Measurements from ENCODE around the gene ADGRA3. TPM values are rescaled to one million over a fixed set of nuclear protein-coding genes. Genes with fewer than 3 reads are reported as not detected.

ADGRA3 gene
- total and polyA plus RNA-seq, 2 donors (not counting 3 experiments of a cell fraction or from before 2014, with no cell fraction given) = 17.2 to 36.2 TPM

DNA sequence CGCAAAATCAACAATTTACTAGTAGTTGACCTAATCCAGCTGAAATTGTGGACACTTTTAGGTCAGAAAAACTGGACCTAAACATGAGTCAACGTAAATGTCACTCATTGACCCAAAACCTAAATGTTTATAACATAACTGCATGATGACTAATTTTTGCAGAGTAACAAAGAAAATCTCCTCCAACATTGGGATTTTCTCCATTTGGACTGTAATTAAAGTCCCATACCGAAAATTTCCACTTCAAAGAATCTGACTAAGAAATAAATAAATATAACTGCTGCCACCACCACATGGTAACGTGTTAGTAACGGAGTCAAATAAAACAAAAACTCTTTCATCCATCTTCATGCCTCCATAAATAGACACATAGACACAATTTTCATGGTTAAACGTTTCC, 1.9 kb downstream of the ADGRA3 start:
- peak overlapping the region; percentile 99 for H3K4me2 ChIP-seq (ENCODE audit: insufficient read depth, low read length)

GRCh38 chr4:22512306-22512705, 3.6 kb downstream of the ADGRA3 start:
- ChIA-PET POLR2A (no interaction called here), CTCF (no interaction called here)
- H3K36me3 ChIP-seq (ENCODE audit: control insufficient read depth in 2 of 2, extremely low read depth in 1 of 2, insufficient read depth in 2 of 2, low read length in 2 of 2) = no peaks in the 10 kb centered on the region
- H3K27ac ChIP-seq (ENCODE audit: insufficient read depth, low read depth, low read length) = no peak overlapping the region
- no peaks in the 10 kb centered on the region for H3K9me1 ChIP-seq (replicated peaks; ENCODE audit: control insufficient read depth, extremely low read depth, insufficient read depth, low read length)
- no peaks in the 10 kb centered on the region for H3K9me3 ChIP-seq (replicated peaks; ENCODE audit: control insufficient read depth, insufficient read depth, low read length)
- no peak overlapping the region for H3K9ac ChIP-seq (replicated peaks; ENCODE audit: extremely low read depth, insufficient read depth, low read length)
- H2AFZ ChIP-seq (ENCODE audit: low read depth, low read length) = no peak overlapping the region
- intact Hi-C loops (cut with micrococcal nuclease) (no loop called here), dilution Hi-C loops (cut with MboI; ENCODE audit: extremely low pct_ligation_motif_present, low sequenced_read_pairs) (no loop called here)
- H3K4me1 ChIP-seq (ENCODE audit: control insufficient read depth, extremely low read depth, insufficient read depth, low read length) = peaks cover 17% of the 10 kb centered on the region
- H3K4me2 ChIP-seq (ENCODE audit: insufficient read depth, low read length) = no peak overlapping the region
- H4K20me1 ChIP-seq (replicated peaks; ENCODE audit: control insufficient read depth, extremely low read depth, insufficient read depth, low read length) = no peaks in the 10 kb centered on the region
- DNase-seq (ENCODE audit: low read depth, low spot score) = no peak
- H3K27me3 ChIP-seq (ENCODE audit: control insufficient read depth in 2 of 2, insufficient read depth in 2 of 2, low read length in 2 of 2) = no peaks in the 10 kb centered on the region
- BruUV-seq (replicated peaks) = no TSS peak
- H3K79me2 ChIP-seq (ENCODE audit: control insufficient read depth, insufficient read depth, low read length) = peaks cover 63% of the 10 kb centered on the region
- FAIRE-seq = peak; percentile 37
- H3K4me3 ChIP-seq (replicated peaks in 1 of 3; ENCODE audit: insufficient read depth in 1 of 3, low read depth in 1 of 3, low read length in 3 of 3) = no peak overlapping the region
- no peak for TF ChIP-seq MAX (IDR thresholded peaks at IDR 0.05; ENCODE audit: insufficient read depth, insufficient read length)
- TF ChIP-seq POLR2AphosphoS5 (IDR thresholded peaks at IDR 0.05; ENCODE audit: insufficient read depth, low read depth, low read length) = no peak
- no peak for TF ChIP-seq EZH2 (IDR thresholded peaks at IDR 0.05; ENCODE audit: borderline replicate concordance, low read depth, low read length, severe bottlenecking)
- no peak for TF ChIP-seq JUN (IDR thresholded peaks at IDR 0.05; ENCODE audit: borderline replicate concordance, insufficient read depth, insufficient read length, low read depth)
- no peak for TF ChIP-seq FOS (IDR thresholded peaks at IDR 0.05; ENCODE audit: borderline replicate concordance, insufficient read depth, low read length)
- no peak for TF ChIP-seq MYC (IDR thresholded peaks at IDR 0.05; ENCODE audit: low read depth, low read length)
- no peak for TF ChIP-seq GATA2 (IDR thresholded peaks at IDR 0.05; ENCODE audit: insufficient read depth, insufficient read length, low read depth, low read length)
- TF ChIP-seq POLR2A (IDR thresholded peaks at IDR 0.05; ENCODE audit: low read depth, low read length) = no peak
- TF ChIP-seq CTCF (IDR thresholded peaks at IDR 0.05; ENCODE audit: extremely low read depth in 1 of 2, insufficient read depth in 1 of 2, low read depth in 1 of 2, low read length in 2 of 2) = no peak

More for the DNA sequence above, 1.9 kb downstream of the ADGRA3 start:
- Histone ChIP-seq H2AFZ (ENCODE audit: low read depth, low read length) (no peak overlapping the region), H3K9me3 (replicated peaks; ENCODE audit: control insufficient read depth, insufficient read depth, low read length) (no peaks in the 10 kb centered on the region), H3K27ac (ENCODE audit: insufficient read depth, low read depth, low read length) (peak overlapping the region; percentile 4), H3K36me3 (ENCODE audit: control insufficient read depth in 2 of 2, extremely low read depth in 1 of 2, insufficient read depth in 2 of 2, low read length in 2 of 2) (no peaks in the 10 kb centered on the region), H4K20me1 (replicated peaks; ENCODE audit: control insufficient read depth, extremely low read depth, insufficient read depth, low read length) (no peaks in the 10 kb centered on the region), H3K9me1 (replicated peaks; ENCODE audit: control insufficient read depth, extremely low read depth, insufficient read depth, low read length) (no peaks in the 10 kb centered on the region), H3K4me3 (replicated peaks in 1 of 3; ENCODE audit: insufficient read depth in 1 of 3, low read depth in 1 of 3, low read length in 3 of 3) (peak overlapping the region in 2 of 3 experiments; percentile 62 to 85), H3K79me2 (ENCODE audit: control insufficient read depth, insufficient read depth, low read length) (peaks cover 50% of the 10 kb centered on the region), H3K4me1 (ENCODE audit: control insufficient read depth, extremely low read depth, insufficient read depth, low read length) (peaks cover 17% of the 10 kb centered on the region), H3K27me3 (ENCODE audit: control insufficient read depth in 2 of 2, insufficient read depth in 2 of 2, low read length in 2 of 2) (no peaks in the 10 kb centered on the region), H3K9ac (replicated peaks; ENCODE audit: extremely low read depth, insufficient read depth, low read length) (peak overlapping the region; percentile 69)
- intact Hi-C loops (cut with micrococcal nuclease) (loop anchor here (2.0 kb wide), 3 partner anchors 39 to 711 kb away; no protein-coding TSS in a partner anchor), dilution Hi-C loops (cut with MboI; ENCODE audit: extremely low pct_ligation_motif_present, low sequenced_read_pairs) (no loop called here)
- POLR2A ChIA-PET = no interaction called here
- CTCF ChIA-PET = interaction anchor here (1.6 kb wide), 1 partner anchor 104 kb away, joined by 3 read pairs; no protein-coding TSS in a partner anchor
- BruUV-seq (replicated peaks) = no TSS peak
- FAIRE-seq = peak; percentile 79
- DNase-seq (ENCODE audit: low read depth, low spot score) = peak; percentile 48
- no peak for TF ChIP-seq MAX (IDR thresholded peaks at IDR 0.05; ENCODE audit: insufficient read depth, insufficient read length)
- peak; percentile 21 for TF ChIP-seq JUN (IDR thresholded peaks at IDR 0.05; ENCODE audit: borderline replicate concordance, insufficient read depth, insufficient read length, low read depth)
- no peak for TF ChIP-seq MYC (IDR thresholded peaks at IDR 0.05; ENCODE audit: low read depth, low read length)

Measured in endothelial cell of umbilical vein (primary cell).